Lower leg skin (tissue), 4 donors: Measurements from ENCODE around the gene EPB41L2. TPM values are rescaled to one million over a fixed set of nuclear protein-coding genes. Genes with fewer than 3 reads are reported as not detected.

Experiments used
- DNase-seq, 2 donors: peaks; one replicate each; pipeline ENCODE4 v3.0.0-alpha.2; 2019; ENCODE audit warnings: low spot score in 2 of 2
- H3K4me3 ChIP-seq: fragments of 200-600 bp; sonication (generic); 2 replicates; pipeline ENCODE4 v1.5.1; 2017; ENCODE audit warnings: mild to moderate bottlenecking, low read depth; ENCODE audit not compliant: poor library complexity, severe bottlenecking
- POLR2A ChIP-seq, 2 donors: fragments of 450-650 bp; IDR thresholded peaks; one replicate each; pipeline ENCODE4 v1.6.1; 2016 to 2017; ENCODE audit warnings: antibody characterized with exemption in 2 of 2, mild to moderate bottlenecking in 1 of 2, moderate library complexity in 1 of 2
- WGBS, 2 donors: methylation state at CpG; one replicate each; pipeline ENCODE4 v1.1.5; 2018; 5-methylcytosine and 5-hydroxymethylcytosine counted together
- intact Hi-C: fragments of 100-400 bp; cut with DNase I; formaldehyde crosslinking; loops from one replicate; pipeline ENCODE4 v1.15.0; 2023; ENCODE audit warnings: low total_unique reads
- total RNA-seq, 4 donors: library from RNA; depleted of rRNA; stranded (reverse); fragments of >200 nt; gene quantifications; one replicate each; pipeline ENCODE4 v1.1.0, GENCODE V29; 2016
- TF ChIP-seq, protein P1 (sequence below), 3 donors: fragments of 450-650 bp; IDR thresholded peaks; one replicate each; pipeline ENCODE4 v1.5.1; 2016; ENCODE audit warnings: antibody characterized with exemption in 3 of 3, mild to moderate bottlenecking in 3 of 3, moderate library complexity in 2 of 3

EPB41L2 gene
- total RNA-seq, 4 donors from 2014 or later = 8.6 to 19.4 (median 13.8) TPM

- TF ChIP-seq POLR2A (IDR thresholded peaks at IDR 0.05) = no peak
- TF ChIP-seq, protein P1, sequence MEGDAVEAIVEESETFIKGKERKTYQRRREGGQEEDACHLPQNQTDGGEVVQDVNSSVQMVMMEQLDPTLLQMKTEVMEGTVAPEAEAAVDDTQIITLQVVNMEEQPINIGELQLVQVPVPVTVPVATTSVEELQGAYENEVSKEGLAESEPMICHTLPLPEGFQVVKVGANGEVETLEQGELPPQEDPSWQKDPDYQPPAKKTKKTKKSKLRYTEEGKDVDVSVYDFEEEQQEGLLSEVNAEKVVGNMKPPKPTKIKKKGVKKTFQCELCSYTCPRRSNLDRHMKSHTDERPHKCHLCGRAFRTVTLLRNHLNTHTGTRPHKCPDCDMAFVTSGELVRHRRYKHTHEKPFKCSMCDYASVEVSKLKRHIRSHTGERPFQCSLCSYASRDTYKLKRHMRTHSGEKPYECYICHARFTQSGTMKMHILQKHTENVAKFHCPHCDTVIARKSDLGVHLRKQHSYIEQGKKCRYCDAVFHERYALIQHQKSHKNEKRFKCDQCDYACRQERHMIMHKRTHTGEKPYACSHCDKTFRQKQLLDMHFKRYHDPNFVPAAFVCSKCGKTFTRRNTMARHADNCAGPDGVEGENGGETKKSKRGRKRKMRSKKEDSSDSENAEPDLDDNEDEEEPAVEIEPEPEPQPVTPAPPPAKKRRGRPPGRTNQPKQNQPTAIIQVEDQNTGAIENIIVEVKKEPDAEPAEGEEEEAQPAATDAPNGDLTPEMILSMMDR (IDR thresholded peaks at IDR 0.05) = no peak
- DNase-seq = no peak
- intact Hi-C loops = no loop called here
- no peak overlapping the region for H3K4me3 ChIP-seq
Observed at GRCh38 chr6:130975325-130975724, 87.7 kb downstream of the EPB41L2 start.

DNA sequence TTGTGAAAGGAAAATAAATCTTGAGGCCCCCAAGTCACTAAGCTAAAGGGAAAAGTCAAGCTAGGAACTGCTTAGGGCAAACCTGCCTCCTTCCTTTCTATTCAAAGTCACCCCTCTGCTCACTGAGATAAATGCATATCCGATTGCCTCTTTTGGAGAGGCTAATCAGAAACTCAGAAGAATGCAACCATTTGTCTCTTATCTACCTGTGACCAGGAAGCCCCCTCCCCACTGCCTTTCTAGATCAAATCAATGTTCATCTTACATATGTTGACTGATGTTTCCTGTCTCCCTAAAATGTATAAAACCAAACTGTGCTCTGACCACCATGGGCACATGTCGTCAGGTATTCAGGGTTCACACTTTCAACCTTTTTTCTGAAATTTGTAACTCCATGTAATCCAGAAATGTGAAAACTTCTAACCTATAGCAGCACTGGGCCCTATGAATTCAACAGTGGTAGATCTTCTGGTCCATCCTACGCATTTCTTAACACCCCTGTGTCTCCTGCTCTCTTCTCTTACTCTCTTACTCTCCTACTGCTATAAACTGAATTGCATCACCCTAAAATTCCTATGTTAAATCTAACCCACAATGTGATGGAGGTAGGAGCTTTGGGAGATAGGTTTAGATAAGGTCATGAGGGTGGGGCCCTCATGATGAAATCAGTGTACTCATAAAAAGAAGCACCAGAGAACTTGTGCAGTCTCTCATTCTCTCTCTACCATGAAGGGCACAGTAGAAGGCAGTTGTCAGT, 89.3 kb downstream of the EPB41L2 start:
- TF ChIP-seq, protein P1 (IDR thresholded peaks at IDR 0.05) = no peak
- TF ChIP-seq POLR2A (IDR thresholded peaks at IDR 0.05) = no peak
- 96 to 97% methylated on average over 3 of the region's 3 CpGs for WGBS, 2 donors
- intact Hi-C loops = no loop called here
- DNase-seq = no peak
- H3K4me3 ChIP-seq = no peak overlapping the region

- no peak for DNase-seq
- intact Hi-C loops = no loop called here
- WGBS, 2 donors = 91 to 97% methylated on average over 3 of the region's 3 CpGs
- TF ChIP-seq, protein P1 (IDR thresholded peaks at IDR 0.05) = no peak
- no peak for TF ChIP-seq POLR2A (IDR thresholded peaks at IDR 0.05)
- no peak overlapping the region for H3K4me3 ChIP-seq
Observed at GRCh38 chr6:130971504-130971903, 91.5 kb downstream of the EPB41L2 start.

DNA sequence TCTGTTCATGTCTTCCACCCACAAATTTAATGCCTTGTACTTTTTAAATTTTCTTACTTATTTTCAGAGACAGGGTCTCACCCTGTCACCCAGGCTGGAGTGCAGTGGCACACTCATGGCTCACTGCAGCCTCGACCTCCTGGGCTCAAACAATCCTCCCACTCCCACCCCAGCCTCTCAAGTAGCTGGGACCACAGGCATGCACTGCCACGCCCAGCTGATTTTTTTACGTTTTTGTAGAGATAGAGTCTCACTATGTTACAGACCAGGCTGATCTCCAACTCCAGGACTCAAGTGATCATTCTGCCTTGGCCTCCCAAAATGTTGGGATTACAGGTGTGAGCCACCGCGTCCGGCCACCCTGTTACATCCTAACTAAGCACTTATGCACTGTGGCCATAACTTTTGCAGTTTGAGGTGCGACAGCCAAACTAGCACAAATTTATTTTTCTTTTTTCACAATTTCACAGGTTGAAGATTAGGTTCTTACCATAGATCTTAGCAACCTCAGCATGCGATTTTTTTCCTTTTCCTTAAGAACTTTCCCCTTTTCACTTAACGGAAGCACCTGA, 92.1 kb downstream of the EPB41L2 start:
- no peak for DNase-seq
- no peak overlapping the region for H3K4me3 ChIP-seq
- 89 to 90% methylated on average over 9 of the region's 9 CpGs for WGBS, 2 donors
- intact Hi-C loops = no loop called here
- TF ChIP-seq, protein P1 (IDR thresholded peaks at IDR 0.05) = no peak
- TF ChIP-seq POLR2A (IDR thresholded peaks at IDR 0.05) = no peak

DNA sequence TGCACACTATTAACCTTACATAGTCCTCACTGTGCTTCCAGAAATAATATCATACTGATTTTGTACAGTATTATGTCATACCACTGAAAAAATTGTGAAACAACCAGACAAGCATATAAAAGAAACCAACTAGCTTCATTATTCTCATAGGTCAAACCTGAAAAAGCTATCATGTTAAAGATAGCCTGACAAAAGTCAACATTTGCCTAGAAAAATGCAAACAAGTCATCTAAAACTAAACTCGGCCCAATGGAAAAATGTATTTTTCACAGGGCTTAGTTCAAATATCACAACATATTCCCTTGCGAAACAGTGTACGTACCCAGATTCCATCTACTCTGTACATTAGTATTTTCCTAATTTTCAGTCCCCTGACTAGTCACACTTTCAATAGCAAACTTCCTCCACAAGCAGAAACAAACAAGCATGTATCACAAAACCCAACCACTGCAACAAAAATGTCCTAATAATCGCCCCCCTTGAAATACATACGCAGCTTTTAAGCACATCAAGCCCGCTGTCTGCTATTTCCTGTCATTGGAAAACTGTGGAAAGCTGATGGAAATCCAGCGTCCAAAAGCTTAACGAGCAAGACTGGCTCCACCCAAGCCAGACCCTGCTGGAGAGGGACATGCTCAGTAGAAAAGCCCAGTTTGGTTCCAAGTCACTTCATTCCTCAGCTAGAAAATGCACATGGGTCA, 93.1 kb downstream of the EPB41L2 start:
- TF ChIP-seq, protein P1 (IDR thresholded peaks at IDR 0.05) = no peak
- TF ChIP-seq POLR2A (IDR thresholded peaks at IDR 0.05) = no peak
- peak overlapping the region; percentile 5 for H3K4me3 ChIP-seq
- DNase-seq = peak in 1 of 2 donors; percentile 21
- 45 to 53% methylated on average over 8 of the region's 8 CpGs for WGBS, 2 donors
- intact Hi-C loops = no loop called here
